Measurements from ENCODE around the gene PTBP3.
"Not testable (repeated sequence)": the region's sequence is repeated elsewhere in the genome, so short reads cannot be mapped to it uniquely, and the experiment has no call there.

Gene PTBP3

DNA sequence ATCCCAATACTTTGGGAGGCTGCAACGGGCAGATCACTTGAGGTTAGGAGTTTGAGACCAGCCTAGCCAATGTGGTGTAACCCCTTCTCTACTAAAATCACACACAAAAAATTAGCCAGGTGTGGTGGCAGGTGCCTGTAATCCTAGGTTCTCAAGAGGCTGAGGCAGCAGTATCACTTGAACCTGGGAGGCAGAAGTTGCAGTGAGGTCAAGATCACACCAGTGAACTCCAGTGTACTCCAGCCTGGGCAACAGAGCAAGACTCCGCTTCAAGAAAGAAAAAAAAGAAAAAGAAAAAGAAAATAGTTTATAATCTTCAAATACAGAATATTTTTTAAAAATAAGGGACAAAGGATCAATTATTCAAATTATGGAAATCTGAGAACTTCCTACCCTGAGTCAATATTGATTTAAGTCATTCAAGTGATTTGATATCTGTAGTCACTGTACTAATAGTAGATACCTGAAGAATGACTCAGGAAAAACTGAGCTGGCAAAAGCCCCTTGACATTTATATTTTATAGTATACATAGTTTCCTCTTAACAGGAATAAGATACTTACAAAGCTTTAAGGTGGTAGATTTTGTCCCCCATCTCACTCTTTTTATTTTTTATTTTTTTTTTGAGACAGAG, 61.8 kb downstream of the PTBP3 start:
- no peak overlapping the region for H3K4me3 ChIP-seq (ENCODE audit: control insufficient read depth, low read depth, low read length)
- TF ChIP-seq, protein P1, sequence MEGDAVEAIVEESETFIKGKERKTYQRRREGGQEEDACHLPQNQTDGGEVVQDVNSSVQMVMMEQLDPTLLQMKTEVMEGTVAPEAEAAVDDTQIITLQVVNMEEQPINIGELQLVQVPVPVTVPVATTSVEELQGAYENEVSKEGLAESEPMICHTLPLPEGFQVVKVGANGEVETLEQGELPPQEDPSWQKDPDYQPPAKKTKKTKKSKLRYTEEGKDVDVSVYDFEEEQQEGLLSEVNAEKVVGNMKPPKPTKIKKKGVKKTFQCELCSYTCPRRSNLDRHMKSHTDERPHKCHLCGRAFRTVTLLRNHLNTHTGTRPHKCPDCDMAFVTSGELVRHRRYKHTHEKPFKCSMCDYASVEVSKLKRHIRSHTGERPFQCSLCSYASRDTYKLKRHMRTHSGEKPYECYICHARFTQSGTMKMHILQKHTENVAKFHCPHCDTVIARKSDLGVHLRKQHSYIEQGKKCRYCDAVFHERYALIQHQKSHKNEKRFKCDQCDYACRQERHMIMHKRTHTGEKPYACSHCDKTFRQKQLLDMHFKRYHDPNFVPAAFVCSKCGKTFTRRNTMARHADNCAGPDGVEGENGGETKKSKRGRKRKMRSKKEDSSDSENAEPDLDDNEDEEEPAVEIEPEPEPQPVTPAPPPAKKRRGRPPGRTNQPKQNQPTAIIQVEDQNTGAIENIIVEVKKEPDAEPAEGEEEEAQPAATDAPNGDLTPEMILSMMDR (IDR thresholded peaks at IDR 0.05; ENCODE audit: control insufficient read depth, insufficient read depth, low read depth, low read length, missing control alignments), result no peak
- no peak for DNase-seq (ENCODE audit: low read depth)

DNA sequence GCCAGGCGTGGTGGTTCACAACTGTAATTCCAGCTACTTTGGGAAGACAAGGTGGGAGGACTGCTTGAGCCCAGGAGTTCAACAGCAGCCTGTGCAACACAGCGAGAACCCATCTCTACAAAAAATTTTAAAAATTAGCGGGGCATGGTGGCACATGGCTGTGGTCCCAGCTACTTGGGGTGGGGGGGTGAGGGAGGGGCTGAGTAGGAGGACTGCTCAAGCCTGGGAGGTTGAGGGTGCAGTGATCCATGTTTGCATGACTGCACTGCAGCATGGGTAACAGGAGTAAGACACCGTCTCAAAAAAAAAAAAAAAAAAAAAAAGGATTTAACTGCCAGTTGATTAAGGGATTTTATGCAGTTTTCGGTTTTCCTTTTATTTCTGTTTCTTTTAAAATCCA, 65.0 kb downstream of the PTBP3 start:
- no peak overlapping the region for H3K4me3 ChIP-seq (ENCODE audit: control insufficient read depth, low read depth, low read length)
- DNase-seq (ENCODE audit: low read depth), result no peak
- TF ChIP-seq, protein P1 (IDR thresholded peaks at IDR 0.05; ENCODE audit: control insufficient read depth, insufficient read depth, low read depth, low read length, missing control alignments), result no peak

DNA sequence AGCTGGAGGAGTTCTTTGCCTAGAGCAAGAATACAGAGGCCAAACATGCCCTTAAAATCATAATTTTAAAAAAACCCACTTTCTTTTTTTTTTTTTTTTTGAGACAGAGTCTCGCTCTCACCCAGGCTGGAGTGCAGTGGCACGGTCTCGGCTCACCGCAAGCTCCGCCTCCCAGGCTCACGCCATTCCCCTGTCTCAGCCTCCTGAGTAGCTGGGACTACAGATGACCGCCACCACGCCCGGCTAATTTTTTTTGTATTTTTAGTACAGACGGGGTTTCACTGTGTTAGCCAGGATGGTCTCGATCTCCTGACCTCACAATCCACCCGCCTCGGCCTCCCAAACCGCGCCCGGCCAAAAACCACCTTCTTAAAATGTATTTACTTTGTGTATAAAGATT, 66.3 kb downstream of the PTBP3 start:
- not testable (repeated sequence) for H3K4me3 ChIP-seq (ENCODE audit: control insufficient read depth, low read depth, low read length)

DNA sequence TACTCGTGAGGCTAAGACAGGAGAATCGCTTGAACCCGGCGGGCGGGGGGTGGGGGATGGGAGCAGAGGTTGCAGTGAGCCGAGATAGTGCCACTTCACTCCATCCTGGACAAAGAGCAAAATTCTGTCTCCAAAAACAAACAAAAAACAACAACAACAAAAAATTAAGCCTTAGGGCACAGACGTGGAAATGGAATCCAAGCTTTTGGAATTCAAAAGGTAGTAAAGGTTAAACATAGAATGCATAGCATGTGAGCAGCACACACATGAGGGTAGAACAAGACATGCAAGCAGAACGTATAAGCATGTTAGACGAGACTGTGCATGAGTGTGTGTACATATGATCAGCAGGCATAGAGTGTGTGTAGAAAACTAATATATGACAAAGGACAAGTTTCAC, 68.0 kb downstream of the PTBP3 start:
- TF ChIP-seq, protein P1 (IDR thresholded peaks at IDR 0.05; ENCODE audit: control insufficient read depth, insufficient read depth, low read depth, low read length, missing control alignments), result no peak
- DNase-seq (ENCODE audit: low read depth), result no peak
- H3K4me3 ChIP-seq (ENCODE audit: control insufficient read depth, low read depth, low read length), result no peak overlapping the region

More for the DNA sequence above, 66.3 kb downstream of the PTBP3 start:
- DNase-seq (ENCODE audit: low read depth), result not testable (repeated sequence)

DNA sequence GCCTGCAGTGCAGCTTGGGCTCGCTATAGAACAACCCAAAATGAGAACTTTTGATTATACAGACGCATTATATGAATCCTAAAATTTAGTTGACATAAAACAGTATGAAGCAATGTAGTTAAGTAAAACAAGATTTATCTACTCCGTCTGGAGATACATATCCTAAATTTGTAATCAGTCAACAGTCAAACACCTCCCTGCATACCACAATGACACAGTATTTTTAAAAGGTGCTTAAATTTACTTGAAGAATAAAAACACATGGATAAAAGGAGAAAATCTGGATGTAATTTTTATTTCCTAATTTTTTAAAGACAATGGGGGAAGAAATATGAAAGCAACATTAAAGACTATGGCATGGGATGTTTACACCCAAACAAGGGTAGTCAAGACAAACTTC, 70.8 kb downstream of the PTBP3 start:
- TF ChIP-seq, protein P1 (IDR thresholded peaks at IDR 0.05; ENCODE audit: control insufficient read depth, insufficient read depth, low read depth, low read length, missing control alignments), result no peak
- H3K4me3 ChIP-seq (ENCODE audit: control insufficient read depth, low read depth, low read length), result no peak overlapping the region
- DNase-seq (ENCODE audit: low read depth), result no peak

DNA sequence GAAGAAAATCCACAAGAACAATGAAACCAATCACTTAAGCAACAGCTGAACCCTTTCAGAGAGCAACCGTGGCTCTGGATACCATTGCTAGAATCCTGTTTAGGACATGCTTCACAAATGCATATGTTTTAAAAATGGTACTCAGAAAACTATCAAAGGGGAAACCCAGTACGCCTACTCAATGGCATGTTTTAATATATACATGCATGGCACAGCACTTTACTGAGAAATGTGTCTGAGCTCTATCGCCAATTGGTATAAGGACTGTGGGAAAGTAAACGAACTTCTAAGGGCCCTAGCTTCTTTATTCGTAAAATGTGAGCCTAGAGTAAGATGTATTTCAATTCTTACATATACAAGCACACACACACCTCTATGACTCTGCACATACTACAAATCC, 72.3 kb downstream of the PTBP3 start:
- no peak for DNase-seq (ENCODE audit: low read depth)
- no peak overlapping the region for H3K4me3 ChIP-seq (ENCODE audit: control insufficient read depth, low read depth, low read length)
- TF ChIP-seq, protein P1 (IDR thresholded peaks at IDR 0.05; ENCODE audit: control insufficient read depth, insufficient read depth, low read depth, low read length, missing control alignments), result no peak

DNA sequence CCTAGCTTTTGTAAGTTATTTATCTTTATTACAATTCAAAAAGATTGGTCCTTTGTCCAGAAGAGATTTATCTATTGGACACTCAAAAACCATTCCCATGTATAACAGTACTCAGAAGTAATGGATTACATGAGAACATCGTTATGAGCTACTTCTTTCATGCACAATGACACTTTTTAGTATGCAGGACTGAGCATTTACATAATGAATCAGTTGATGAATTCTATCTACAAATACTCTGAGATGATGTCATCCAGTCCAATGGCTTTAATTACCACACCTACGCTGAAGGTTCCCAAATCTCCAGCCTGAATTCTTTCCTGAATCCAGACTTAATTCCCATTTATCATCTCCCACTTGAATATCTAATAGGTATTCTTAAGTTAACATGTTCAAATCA, 75.3 kb downstream of the PTBP3 start:
- no peak overlapping the region for H3K4me3 ChIP-seq (ENCODE audit: control insufficient read depth, low read depth, low read length)
- no peak for DNase-seq (ENCODE audit: low read depth)
- TF ChIP-seq, protein P1 (IDR thresholded peaks at IDR 0.05; ENCODE audit: control insufficient read depth, insufficient read depth, low read depth, low read length, missing control alignments), result no peak
